DOHH2 (cell line): Measurements from ENCODE around the gene PNPLA8.

Source experiments
- H3F3A ChIP-seq: fragments of 200-600 bp; sonication (generic), shearing (Covaris generic); 2 replicates; pipeline ENCODE4 v1.6.0; 2016; ENCODE audit warnings: antibody characterized with exemption, mild to moderate bottlenecking; ENCODE audit not compliant: control insufficient read depth, insufficient read depth
- H3K27ac ChIP-seq: fragments of 200-600 bp; sonication (generic); 2 replicates; pipeline ENCODE4 v1.5.1; 2014; ENCODE audit warnings: low read depth, mild to moderate bottlenecking, low read length, moderate library complexity
- H3K27me3 ChIP-seq: fragments of 200-600 bp; sonication (generic); 2 replicates; pipeline ENCODE4 v1.6.1; 2014; ENCODE audit warnings: mild to moderate bottlenecking, low read length, mixed read lengths; ENCODE audit not compliant: control insufficient read depth
- H3K36me3 ChIP-seq: fragments of 200-600 bp; sonication (generic); 2 replicates; pipeline ENCODE4 v1.6.1; 2014; ENCODE audit warnings: mild to moderate bottlenecking, low read length, moderate library complexity, mixed read lengths; ENCODE audit not compliant: control insufficient read depth
- H3K4me1 ChIP-seq: fragments of 200-600 bp; sonication (generic); 2 replicates; pipeline ENCODE4 v1.6.1; 2014; ENCODE audit warnings: mild to moderate bottlenecking, low read length, mixed read lengths; ENCODE audit not compliant: control insufficient read depth
- H3K4me2 ChIP-seq: fragments of 200-600 bp; sonication (generic); 2 replicates; pipeline ENCODE4 v1.6.0; 2014; ENCODE audit warnings: mild to moderate bottlenecking, low read length, moderate library complexity
- H3K4me3 ChIP-seq: fragments of 200-600 bp; sonication (generic); 2 replicates; pipeline ENCODE4 v1.5.1; 2014; ENCODE audit warnings: mild to moderate bottlenecking, low read length, mixed read lengths
- H3K79me2 ChIP-seq: fragments of 200-600 bp; sonication (generic); 2 replicates; pipeline ENCODE4 v1.6.1; 2014; ENCODE audit warnings: mild to moderate bottlenecking, low read length, mixed read lengths; ENCODE audit not compliant: control insufficient read depth
- H3K9me2 ChIP-seq: fragments of 200-600 bp; sonication (generic); replicated peaks from 2 replicates; pipeline ENCODE4 v1.6.1; 2014; ENCODE audit warnings: mild to moderate bottlenecking, low read length, mixed read lengths; ENCODE audit not compliant: control insufficient read depth
- H3K9me3 ChIP-seq: fragments of 200-600 bp; sonication (generic); 2 replicates; pipeline ENCODE4 v1.6.1; 2014; ENCODE audit warnings: antibody characterized with exemption, low read length, mixed read lengths; ENCODE audit not compliant: control insufficient read depth, insufficient read depth
- H4K20me1 ChIP-seq: fragments of 200-600 bp; sonication (generic); 2 replicates; pipeline ENCODE4 v1.6.0; 2014; ENCODE audit warnings: low read depth, mild to moderate bottlenecking, antibody characterized with exemption, low read length, moderate library complexity; ENCODE audit not compliant: control insufficient read depth, insufficient read depth
- EZH2phosphoT487 ChIP-seq: fragments of 200-600 bp; sonication (generic); IDR thresholded peaks from 2 replicates; pipeline ENCODE4 v1.6.1; 2017; ENCODE audit warnings: borderline replicate concordance, mild to moderate bottlenecking, antibody characterized with exemption, low read length, moderate library complexity, mixed read lengths
- TF ChIP-seq, protein P1 (sequence below): fragments of 200-600 bp; sonication (generic); IDR thresholded peaks from one replicate; pipeline ENCODE4 v1.5.1; 2014; ENCODE audit warnings: antibody characterized with exemption, mild to moderate bottlenecking, low read depth, low read length; ENCODE audit not compliant: poor library complexity, severe bottlenecking

Gene PNPLA8

GRCh38 chr7:108497082-108497725 lies 28.7 kb downstream of the PNPLA8 start:
- Histone ChIP-seq H3K36me3 (peaks cover 35% of the 10 kb centered on the region), H3K27ac (no peak overlapping the region), H3K79me2 (no peaks in the 10 kb centered on the region), H3K9me2 (no peaks in the 10 kb centered on the region), H3K4me2 (peak overlapping the region; percentile 28; the same call in 1 of the 2 replicates), H3F3A (no peaks in the 10 kb centered on the region), H4K20me1 (no peaks in the 10 kb centered on the region), H3K4me3 (no peak overlapping the region), H3K9me3 (no peaks in the 10 kb centered on the region), H3K4me1 (peaks cover 23% of the 10 kb centered on the region), H3K27me3 (no peaks in the 10 kb centered on the region)
- TF ChIP-seq, protein P1, sequence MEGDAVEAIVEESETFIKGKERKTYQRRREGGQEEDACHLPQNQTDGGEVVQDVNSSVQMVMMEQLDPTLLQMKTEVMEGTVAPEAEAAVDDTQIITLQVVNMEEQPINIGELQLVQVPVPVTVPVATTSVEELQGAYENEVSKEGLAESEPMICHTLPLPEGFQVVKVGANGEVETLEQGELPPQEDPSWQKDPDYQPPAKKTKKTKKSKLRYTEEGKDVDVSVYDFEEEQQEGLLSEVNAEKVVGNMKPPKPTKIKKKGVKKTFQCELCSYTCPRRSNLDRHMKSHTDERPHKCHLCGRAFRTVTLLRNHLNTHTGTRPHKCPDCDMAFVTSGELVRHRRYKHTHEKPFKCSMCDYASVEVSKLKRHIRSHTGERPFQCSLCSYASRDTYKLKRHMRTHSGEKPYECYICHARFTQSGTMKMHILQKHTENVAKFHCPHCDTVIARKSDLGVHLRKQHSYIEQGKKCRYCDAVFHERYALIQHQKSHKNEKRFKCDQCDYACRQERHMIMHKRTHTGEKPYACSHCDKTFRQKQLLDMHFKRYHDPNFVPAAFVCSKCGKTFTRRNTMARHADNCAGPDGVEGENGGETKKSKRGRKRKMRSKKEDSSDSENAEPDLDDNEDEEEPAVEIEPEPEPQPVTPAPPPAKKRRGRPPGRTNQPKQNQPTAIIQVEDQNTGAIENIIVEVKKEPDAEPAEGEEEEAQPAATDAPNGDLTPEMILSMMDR: peak; percentile 93
- TF ChIP-seq EZH2phosphoT487: no peak

GRCh38 chr7:108492742-108493141 lies 33.2 kb downstream of the PNPLA8 start:
- H3K27ac ChIP-seq: no peak overlapping the region
- no peaks in the 10 kb centered on the region for H3K27me3 ChIP-seq
- H3K9me3 ChIP-seq: no peaks in the 10 kb centered on the region
- H3K9me2 ChIP-seq: no peaks in the 10 kb centered on the region
- H3F3A ChIP-seq: no peaks in the 10 kb centered on the region
- no peak overlapping the region for H3K4me3 ChIP-seq
- no peaks in the 10 kb centered on the region for H4K20me1 ChIP-seq
- H3K4me1 ChIP-seq: peaks cover 5% of the 10 kb centered on the region
- no peak overlapping the region for H3K4me2 ChIP-seq
- no peaks in the 10 kb centered on the region for H3K79me2 ChIP-seq
- peaks cover 15% of the 10 kb centered on the region for H3K36me3 ChIP-seq
- TF ChIP-seq EZH2phosphoT487: no peak
- TF ChIP-seq, protein P1: no peak

- no peak overlapping the region for H3K4me3 ChIP-seq
- peaks cover 8% of the 10 kb centered on the region for H3K4me1 ChIP-seq
- no peaks in the 10 kb centered on the region for H3F3A ChIP-seq
- H3K79me2 ChIP-seq: no peaks in the 10 kb centered on the region
- no peak overlapping the region for H3K27ac ChIP-seq
- no peaks in the 10 kb centered on the region for H3K9me3 ChIP-seq
- H3K36me3 ChIP-seq: peaks cover 12% of the 10 kb centered on the region
- no peaks in the 10 kb centered on the region for H3K27me3 ChIP-seq
- H3K4me2 ChIP-seq: no peak overlapping the region
- H3K9me2 ChIP-seq: no peaks in the 10 kb centered on the region
- H4K20me1 ChIP-seq: no peaks in the 10 kb centered on the region
- TF ChIP-seq, protein P1: no peak
- no peak for TF ChIP-seq EZH2phosphoT487
Observed at GRCh38 chr7:108488768-108489538, 37.0 kb downstream of the PNPLA8 start.
